ENCODE measurements around the gene TMTC4.

Gene TMTC4

GRCh38 chr13:100573121-100573520 lies 101.5 kb downstream of the TMTC4 start:
- peaks cover 3% of the 10 kb centered on the region for H3K27me3 Mint-ChIP-seq (ENCODE audit: low read depth)
- no peaks in the 10 kb centered on the region for H3K4me1 Mint-ChIP-seq
- peak; percentile 49 to 54 (median 50) for TF ChIP-seq CTCF (IDR thresholded peaks at IDR 0.05; ENCODE audit: unreplicated experiment in 3 of 3)
- peaks cover 3% of the 10 kb centered on the region for H3K9me3 Mint-ChIP-seq
- H3K27ac Mint-ChIP-seq: no peak overlapping the region
- H3K4me3 Mint-ChIP-seq: no peak overlapping the region
- peaks cover 5% of the 10 kb centered on the region for H3K36me3 Mint-ChIP-seq (ENCODE audit: low read depth)

DNA sequence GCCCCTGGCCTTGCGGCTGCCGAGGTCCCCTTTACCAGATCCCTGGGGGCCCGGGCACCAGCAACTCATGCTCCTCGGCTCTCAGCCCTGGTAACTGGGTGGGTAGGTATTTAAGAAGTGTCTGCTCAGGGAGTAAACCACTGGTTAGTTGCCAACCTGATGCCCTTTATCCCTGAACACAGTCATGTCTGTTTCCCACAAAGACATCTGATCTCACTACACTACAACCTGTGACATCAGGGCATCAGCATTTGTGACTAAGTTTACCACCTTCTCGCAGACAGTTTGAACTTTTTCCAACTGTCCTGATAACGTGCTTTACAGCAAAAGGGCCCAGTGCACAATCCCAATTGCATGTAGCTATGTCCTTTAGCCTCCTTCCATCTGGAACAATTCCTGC lies 108.1 kb downstream of the TMTC4 start:
- TF ChIP-seq CTCF (IDR thresholded peaks at IDR 0.05; ENCODE audit: unreplicated experiment in 3 of 3): no peak
- Mint-ChIP-seq H3K36me3 (ENCODE audit: low read depth) (peaks cover 14% of the 10 kb centered on the region), H3K27ac (no peak overlapping the region), H3K4me3 (no peak overlapping the region), H3K4me1 (no peaks in the 10 kb centered on the region), H3K27me3 (ENCODE audit: low read depth) (peaks cover 9% of the 10 kb centered on the region), H3K9me3 (peaks cover 5% of the 10 kb centered on the region)

DNA sequence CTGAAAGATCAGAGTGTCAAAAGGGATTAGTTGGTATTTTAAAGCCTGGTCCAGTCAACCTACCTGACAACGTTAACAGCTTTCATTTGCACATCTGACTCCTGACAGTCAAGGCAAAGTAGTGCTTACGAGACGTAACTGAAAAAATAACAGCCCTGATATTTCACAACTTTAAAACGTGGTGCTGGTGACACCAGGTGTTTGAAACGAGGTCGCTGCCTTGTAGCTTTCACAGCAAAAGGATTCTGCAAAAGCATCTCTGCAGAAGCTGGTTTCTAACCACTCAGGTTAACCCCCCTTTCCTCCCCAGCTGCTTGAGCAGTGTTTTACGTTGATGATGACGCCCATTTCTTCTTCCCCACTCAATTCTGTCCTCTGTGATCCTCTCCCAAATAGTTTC lies 109.3 kb downstream of the TMTC4 start:
- H3K27me3 Mint-ChIP-seq (ENCODE audit: low read depth): peaks cover 9% of the 10 kb centered on the region
- H3K4me3 Mint-ChIP-seq: no peak overlapping the region
- no peak for TF ChIP-seq CTCF (IDR thresholded peaks at IDR 0.05; ENCODE audit: unreplicated experiment in 3 of 3)

DNA sequence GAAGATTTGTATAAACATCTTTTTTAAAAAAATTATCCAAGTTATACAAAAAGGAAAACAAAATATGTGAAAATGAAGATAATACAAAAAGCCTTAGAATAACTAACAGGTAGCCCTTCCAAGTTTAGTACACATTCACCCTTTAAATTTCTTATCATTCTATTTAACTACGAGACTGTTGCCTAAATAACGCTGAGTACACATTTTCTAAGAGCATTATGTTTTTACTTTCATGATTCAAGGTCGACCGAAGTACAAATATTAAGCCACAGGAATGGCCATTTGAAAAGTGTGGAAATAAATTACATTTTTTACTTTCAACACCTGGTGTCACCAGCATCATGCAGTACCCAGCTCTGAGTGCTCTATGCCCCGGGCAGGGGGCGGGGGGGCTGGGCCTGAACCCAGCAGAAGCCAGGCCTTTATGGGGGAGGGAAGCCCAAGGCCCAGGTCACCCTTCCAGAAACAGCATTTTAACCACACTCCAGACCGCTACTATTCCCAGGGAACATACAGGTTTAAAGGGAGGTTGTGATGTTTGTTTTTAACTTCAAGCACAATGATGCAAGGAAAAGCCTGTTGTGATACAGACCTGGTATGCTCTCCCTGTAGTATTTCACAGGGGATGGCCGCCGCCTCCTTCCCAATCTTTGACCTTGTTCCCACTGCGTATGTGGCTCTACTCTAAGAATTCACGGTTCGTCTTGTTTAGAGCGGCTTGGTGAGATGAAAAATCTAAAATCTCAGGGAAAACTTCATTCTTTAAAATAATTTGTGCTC lies 110.0 kb downstream of the TMTC4 start:
- H3K4me1 Mint-ChIP-seq: no peaks in the 10 kb centered on the region
- no peak overlapping the region for H3K27ac Mint-ChIP-seq
- peaks cover 9% of the 10 kb centered on the region for H3K36me3 Mint-ChIP-seq (ENCODE audit: low read depth)
- H3K27me3 Mint-ChIP-seq (ENCODE audit: low read depth): peaks cover 9% of the 10 kb centered on the region
- H3K4me3 Mint-ChIP-seq: no peak overlapping the region
- no peak for TF ChIP-seq CTCF (IDR thresholded peaks at IDR 0.05; ENCODE audit: unreplicated experiment in 3 of 3)
- H3K9me3 Mint-ChIP-seq: peaks cover 4% of the 10 kb centered on the region

More for the DNA sequence above, 109.3 kb downstream of the TMTC4 start:
- Mint-ChIP-seq H3K36me3 (ENCODE audit: low read depth) (peaks cover 14% of the 10 kb centered on the region), H3K4me1 (no peaks in the 10 kb centered on the region), H3K9me3 (peaks cover 5% of the 10 kb centered on the region), H3K27ac (no peak overlapping the region)

DNA sequence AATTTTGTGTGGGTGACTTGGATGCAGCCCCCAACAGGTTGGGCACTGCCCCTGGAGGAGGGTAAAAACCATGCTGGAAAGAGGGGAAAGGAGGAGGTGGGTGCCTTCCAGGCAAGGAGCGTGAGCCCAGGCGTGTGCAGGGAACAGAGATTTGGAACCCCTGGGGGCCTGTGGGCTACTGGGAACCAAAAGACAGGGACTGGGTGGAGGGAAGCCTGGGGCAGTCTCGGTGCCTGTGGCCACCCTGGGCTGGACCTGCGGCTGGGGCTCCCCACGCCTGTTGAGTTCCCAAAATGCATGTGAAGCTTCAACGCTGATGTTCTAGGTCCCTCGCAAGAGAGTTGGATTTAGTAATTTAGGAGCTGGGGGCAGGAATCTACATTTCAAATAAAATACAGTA lies 110.8 kb downstream of the TMTC4 start:
- H3K27ac Mint-ChIP-seq: no peak overlapping the region
- no peak overlapping the region for H3K4me3 Mint-ChIP-seq
- peaks cover 9% of the 10 kb centered on the region for H3K27me3 Mint-ChIP-seq (ENCODE audit: low read depth)
- peaks cover 9% of the 10 kb centered on the region for H3K36me3 Mint-ChIP-seq (ENCODE audit: low read depth)
- H3K4me1 Mint-ChIP-seq: no peaks in the 10 kb centered on the region
- H3K9me3 Mint-ChIP-seq: peaks cover 2% of the 10 kb centered on the region
- no peak for TF ChIP-seq CTCF (IDR thresholded peaks at IDR 0.05; ENCODE audit: unreplicated experiment in 3 of 3)

Data from nephron (organoid).